GM18858 (cell line): ENCODE measurements around the gene ANKRD36.
"Not testable (repeated sequence)": the region's sequence is repeated elsewhere in the genome, so short reads cannot be mapped to it uniquely, and the experiment has no call there.

Experiments
- ATAC-seq: cut with Tn5 transposase; IDR thresholded peaks from one replicate; pipeline ENCODE4 v1.9.1; 2021; ENCODE audit not compliant: unreplicated experiment

Gene ANKRD36

GRCh38 chr2:97113050-97113881, at the start of gene ANKRD36:
ANKRD36 (plus strand) TSS chr2:97113153; CDS start chr2:97113740, 587 bp downstream.
- peak; percentile 84 for ATAC-seq

- ATAC-seq: not testable (repeated sequence)
Observed at GRCh38 chr2:97066030-97066429, 46.9 kb upstream of the ANKRD36 start.

- ATAC-seq: no peak
Observed at GRCh38 chr2:97067279-97068004, 45.5 kb upstream of the ANKRD36 start.

- no peak for ATAC-seq
Observed at GRCh38 chr2:97068074-97068473, 44.9 kb upstream of the ANKRD36 start.

- ATAC-seq: not testable (repeated sequence)
Observed at GRCh38 chr2:97068722-97069121, 44.2 kb upstream of the ANKRD36 start.

- ATAC-seq: not testable (repeated sequence)
Observed at GRCh38 chr2:97070915-97071314, 42.0 kb upstream of the ANKRD36 start.

GRCh38 chr2:97077213-97077612, 35.7 kb upstream of the ANKRD36 start:
- ATAC-seq: not testable (repeated sequence)

GRCh38 chr2:97080855-97081254, 32.1 kb upstream of the ANKRD36 start:
- ATAC-seq: not testable (repeated sequence)

- not testable (repeated sequence) for ATAC-seq
Observed at GRCh38 chr2:97082206-97082605, 30.7 kb upstream of the ANKRD36 start.

- ATAC-seq: not testable (repeated sequence)
Observed at GRCh38 chr2:97083516-97083915, 29.4 kb upstream of the ANKRD36 start.

- not testable (repeated sequence) for ATAC-seq
Observed at GRCh38 chr2:97085093-97085492, 27.9 kb upstream of the ANKRD36 start.

- ATAC-seq: not testable (repeated sequence)
Observed at GRCh38 chr2:97088706-97089105, 24.2 kb upstream of the ANKRD36 start.

GRCh38 chr2:97092946-97093345, 20.0 kb upstream of the ANKRD36 start:
- ATAC-seq: not testable (repeated sequence)

GRCh38 chr2:97093983-97094771, 18.8 kb upstream of the ANKRD36 start:
- not testable (repeated sequence) for ATAC-seq

GRCh38 chr2:97094772-97095611, 18.0 kb upstream of the ANKRD36 start, which contains the start of gene FAHD2B:
FAHD2B (minus strand) TSS chr2:97094882; CDS start chr2:97091706, 3,176 bp downstream.
- not testable (repeated sequence) for ATAC-seq

GRCh38 chr2:97095661-97096060, 17.3 kb upstream of the ANKRD36 start:
- ATAC-seq: no peak

- not testable (repeated sequence) for ATAC-seq
Observed at GRCh38 chr2:97098786-97099372, 14.1 kb upstream of the ANKRD36 start.

- ATAC-seq: not testable (repeated sequence)
Observed at GRCh38 chr2:97106878-97107277, 6.1 kb upstream of the ANKRD36 start.

- ATAC-seq: not testable (repeated sequence)
Observed at GRCh38 chr2:97111246-97111645, 1.7 kb upstream of the ANKRD36 start.
